ENCODE measurements around the gene UPF3A. TPM values are rescaled to one million over a fixed set of nuclear protein-coding genes. Genes with fewer than 3 reads are reported as not detected.

The UPF3A gene
- total and polyA plus RNA-seq, 10 donors: 33.0 to 59.7 (median 49.1) TPM

DNA sequence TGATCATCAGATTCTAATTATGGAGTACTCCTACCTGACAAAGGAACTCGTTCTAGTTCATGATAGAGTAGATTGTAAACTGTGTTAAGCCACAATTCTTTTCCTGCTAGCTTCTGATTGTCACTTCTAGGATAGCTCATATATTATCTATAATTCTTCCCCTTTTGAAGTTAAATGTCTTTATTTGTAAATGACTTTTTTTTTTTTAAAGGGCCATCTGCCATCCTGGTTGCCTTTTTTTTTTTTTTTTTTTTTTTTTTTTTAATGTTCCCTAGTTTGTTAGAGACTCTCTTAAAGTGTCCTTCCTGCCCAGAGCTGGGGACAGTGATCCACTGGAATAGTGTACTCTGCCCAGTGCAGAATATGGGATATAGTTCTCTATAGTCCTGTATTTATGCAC lies 37.2 kb downstream of the UPF3A start:
- Histone ChIP-seq H3K27ac (no peak overlapping the region), H3K9me3 (no peaks in the 10 kb centered on the region), H3K4me1 (peaks cover 25 to 65% (median 56%) of the 10 kb centered on the region in 6 donors), H3K27me3 (replicated peaks in 1 of 7) (no peaks in the 10 kb centered on the region), H3K36me3 (peaks cover 4 to 39% (median 23%) of the 10 kb centered on the region in 6 donors), H3K4me3 (no peak overlapping the region)
- intact Hi-C loops (cut with DNase I; ENCODE audit: low total_unique reads): no loop called here
- TF ChIP-seq POLR2AphosphoS5 (IDR thresholded peaks at IDR 0.05) (no peak), POLR2A (IDR thresholded peaks at IDR 0.05) (no peak)
- TF ChIP-seq, protein P1, sequence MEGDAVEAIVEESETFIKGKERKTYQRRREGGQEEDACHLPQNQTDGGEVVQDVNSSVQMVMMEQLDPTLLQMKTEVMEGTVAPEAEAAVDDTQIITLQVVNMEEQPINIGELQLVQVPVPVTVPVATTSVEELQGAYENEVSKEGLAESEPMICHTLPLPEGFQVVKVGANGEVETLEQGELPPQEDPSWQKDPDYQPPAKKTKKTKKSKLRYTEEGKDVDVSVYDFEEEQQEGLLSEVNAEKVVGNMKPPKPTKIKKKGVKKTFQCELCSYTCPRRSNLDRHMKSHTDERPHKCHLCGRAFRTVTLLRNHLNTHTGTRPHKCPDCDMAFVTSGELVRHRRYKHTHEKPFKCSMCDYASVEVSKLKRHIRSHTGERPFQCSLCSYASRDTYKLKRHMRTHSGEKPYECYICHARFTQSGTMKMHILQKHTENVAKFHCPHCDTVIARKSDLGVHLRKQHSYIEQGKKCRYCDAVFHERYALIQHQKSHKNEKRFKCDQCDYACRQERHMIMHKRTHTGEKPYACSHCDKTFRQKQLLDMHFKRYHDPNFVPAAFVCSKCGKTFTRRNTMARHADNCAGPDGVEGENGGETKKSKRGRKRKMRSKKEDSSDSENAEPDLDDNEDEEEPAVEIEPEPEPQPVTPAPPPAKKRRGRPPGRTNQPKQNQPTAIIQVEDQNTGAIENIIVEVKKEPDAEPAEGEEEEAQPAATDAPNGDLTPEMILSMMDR (IDR thresholded peaks at IDR 0.05 in 8 of 11, conservative IDR thresholded peaks at IDR 0.05 in 3 of 11): no peak
- no peak for DNase-seq
- WGBS, 5 donors: 7 to 25% (median 22%) methylated on average over 1 of the region's 1 CpG

DNA sequence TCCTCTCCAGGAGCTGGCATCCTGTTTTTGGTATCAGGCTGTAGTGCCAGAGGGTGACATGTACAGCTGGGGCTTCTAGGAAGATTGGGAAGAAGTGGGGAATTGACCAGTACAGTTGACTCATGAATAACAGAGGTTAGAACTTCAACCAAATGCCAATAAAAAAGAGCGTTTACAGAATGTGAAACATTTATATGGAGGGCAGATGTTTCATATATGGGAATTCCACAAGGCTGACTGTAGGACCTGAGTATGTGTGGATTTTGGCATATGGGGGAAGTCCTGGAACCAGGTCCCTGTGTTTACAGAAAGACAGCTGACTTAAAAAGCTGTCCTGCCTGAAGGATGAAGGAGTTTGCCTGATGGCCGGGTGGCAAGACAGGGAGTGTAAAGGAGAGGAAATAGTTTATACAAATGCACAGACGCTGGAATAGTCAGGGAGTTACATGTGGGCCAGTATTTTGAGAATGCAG lies 38.1 kb downstream of the UPF3A start:
- Histone ChIP-seq H3K27me3 (replicated peaks in 1 of 7) (no peaks in the 10 kb centered on the region), H3K27ac (no peak overlapping the region), H3K4me1 (peaks cover 25 to 59% (median 53%) of the 10 kb centered on the region in 6 donors), H3K36me3 (peaks cover 6 to 48% (median 31%) of the 10 kb centered on the region in 6 donors), H3K9me3 (no peaks in the 10 kb centered on the region), H3K4me3 (no peak overlapping the region)
- intact Hi-C loops (cut with DNase I; ENCODE audit: low total_unique reads): no loop called here
- WGBS, 5 donors: 70 to 82% (median 77%) methylated on average over 3 of the region's 3 CpGs
- TF ChIP-seq POLR2A (IDR thresholded peaks at IDR 0.05) (no peak), POLR2AphosphoS5 (IDR thresholded peaks at IDR 0.05) (no peak)
- TF ChIP-seq, protein P1 (IDR thresholded peaks at IDR 0.05 in 8 of 11, conservative IDR thresholded peaks at IDR 0.05 in 3 of 11): no peak
- no peak for DNase-seq

DNA sequence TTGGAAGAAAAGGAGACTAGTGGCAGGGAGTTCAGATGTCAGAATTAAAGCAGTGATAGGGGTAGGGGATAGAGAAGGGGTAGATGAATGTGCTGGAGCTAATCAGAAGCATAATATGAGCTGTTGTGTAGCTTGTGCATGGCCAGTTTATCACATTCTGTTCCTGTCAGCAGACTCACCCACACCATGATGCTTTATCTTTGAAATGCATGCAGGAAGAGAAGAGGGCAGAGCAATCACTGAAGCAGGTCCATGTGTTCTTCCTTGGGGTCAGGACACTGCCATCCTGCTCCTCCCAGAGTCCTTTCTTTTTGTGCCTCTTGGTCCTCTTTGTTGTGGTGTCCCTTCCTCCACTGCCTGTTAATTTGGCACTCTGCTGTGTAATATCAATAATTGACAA lies 38.7 kb downstream of the UPF3A start:
- H3K4me3 ChIP-seq: no peak overlapping the region
- H3K9me3 ChIP-seq: no peaks in the 10 kb centered on the region
- intact Hi-C loops (cut with DNase I; ENCODE audit: low total_unique reads): no loop called here
- H3K36me3 ChIP-seq: peaks cover 6 to 54% (median 37%) of the 10 kb centered on the region in 6 donors
- peak overlapping the region in 1 of 8 donors; percentile 9 for H3K27ac ChIP-seq
- DNase-seq: no peak
- peaks cover 25 to 55% (median 48%) of the 10 kb centered on the region in 6 donors for H3K4me1 ChIP-seq
- no peaks in the 10 kb centered on the region for H3K27me3 ChIP-seq (replicated peaks in 1 of 7)
- TF ChIP-seq, protein P1 (IDR thresholded peaks at IDR 0.05 in 8 of 11, conservative IDR thresholded peaks at IDR 0.05 in 3 of 11): no peak
- no peak for TF ChIP-seq POLR2A (IDR thresholded peaks at IDR 0.05)
- no peak for TF ChIP-seq POLR2AphosphoS5 (IDR thresholded peaks at IDR 0.05)

DNA sequence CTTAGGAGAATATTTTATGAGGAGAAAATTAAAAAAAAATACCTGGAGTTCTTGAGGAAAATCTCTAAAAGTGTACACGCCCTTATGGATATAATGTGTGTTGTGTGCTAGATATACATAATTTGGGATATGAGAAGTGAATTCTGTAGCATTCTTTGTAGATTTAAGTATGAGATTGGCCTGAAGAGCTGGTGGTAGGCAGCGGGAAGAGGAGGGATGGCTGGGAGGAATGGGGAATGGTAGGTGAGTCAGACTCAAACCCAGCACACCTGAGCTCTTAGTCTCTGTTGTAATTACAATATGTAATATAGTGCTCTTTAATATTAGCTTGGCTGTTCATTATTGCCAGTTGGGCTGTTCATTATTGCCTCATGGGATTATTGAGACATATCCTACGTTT lies 39.9 kb downstream of the UPF3A start:
- Histone ChIP-seq H3K9me3 (no peaks in the 10 kb centered on the region), H3K4me1 (peaks cover 14 to 55% (median 38%) of the 10 kb centered on the region in 6 donors), H3K36me3 (peaks cover 6 to 66% (median 40%) of the 10 kb centered on the region in 6 donors), H3K27ac (no peak overlapping the region), H3K4me3 (no peak overlapping the region), H3K27me3 (replicated peaks in 1 of 7) (no peaks in the 10 kb centered on the region)
- TF ChIP-seq POLR2A (IDR thresholded peaks at IDR 0.05): no peak
- TF ChIP-seq, protein P1 (IDR thresholded peaks at IDR 0.05 in 8 of 11, conservative IDR thresholded peaks at IDR 0.05 in 3 of 11): no peak
- TF ChIP-seq POLR2AphosphoS5 (IDR thresholded peaks at IDR 0.05): no peak
- 83 to 95% (median 93%) methylated on average over 3 of the region's 3 CpGs for WGBS, 5 donors
- DNase-seq: no peak
- intact Hi-C loops (cut with DNase I; ENCODE audit: low total_unique reads): no loop called here
